GM10266 (cell line): ENCODE data around the gene WDR44.

ENCODE experiments used
- DNase-seq: peaks from one replicate; pipeline ENCODE4 v3.0.0; 2012; ENCODE audit errors: extremely low spot score
- CTCF ChIP-seq: IDR thresholded peaks from 2 replicates; pipeline ENCODE4 v1.5.1; 2012; ENCODE audit warnings: mild to moderate bottlenecking, low read depth; ENCODE audit not compliant: control insufficient read depth, insufficient read depth; ENCODE audit errors: missing control alignments

Gene WDR44

GRCh38 chrX:118495958-118496762 is 150.3 kb downstream of the WDR44 start:
- peak; percentile 42 for DNase-seq
- TF ChIP-seq CTCF = no peak

GRCh38 chrX:118496763-118497079 is 150.8 kb downstream of the WDR44 start:
- TF ChIP-seq CTCF = no peak
- no peak for DNase-seq

- no peak for TF ChIP-seq CTCF
These were observed 151.4 kb downstream of the WDR44 start for GRCh38 chrX:118497180-118497818.

GRCh38 chrX:118498351-118498750 is 152.4 kb downstream of the WDR44 start:
- DNase-seq = no peak
- no peak for TF ChIP-seq CTCF

More at GRCh38 chrX:118497180-118497818, 151.4 kb downstream of the WDR44 start:
- DNase-seq = no peak

DNA sequence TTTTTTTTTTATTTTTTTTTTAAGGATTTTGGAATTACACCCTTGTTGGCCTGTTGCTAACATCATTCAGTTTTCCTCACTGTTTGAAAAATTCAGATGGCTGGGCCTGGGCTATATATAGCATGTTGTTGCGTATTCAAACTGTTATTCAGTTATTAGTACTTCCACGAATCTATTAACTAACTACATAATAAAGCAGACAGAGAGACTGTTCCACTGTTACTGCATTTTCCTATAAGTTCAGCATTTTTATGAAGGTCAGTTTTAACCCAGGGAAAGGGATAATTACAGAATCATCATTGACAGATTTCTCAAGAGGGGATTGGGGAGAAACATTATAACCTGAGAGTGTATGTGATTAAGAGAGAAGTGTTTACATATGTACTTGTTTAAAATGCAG is 152.8 kb downstream of the WDR44 start:
- TF ChIP-seq CTCF = no peak
- no peak for DNase-seq

GRCh38 chrX:118499295-118499694 is 153.4 kb downstream of the WDR44 start:
- TF ChIP-seq CTCF = no peak
- DNase-seq = no peak
